Testis (tissue), 3 donors: ENCODE results near the gene SLC2A4. TPM values are rescaled to one million over a fixed set of nuclear protein-coding genes. Genes with fewer than 3 reads are reported as not detected.
A peak's percentile ranks its signal among the peaks of the same experiment; 100 is the strongest.

Experiments
- DNase-seq: peaks from one replicate; pipeline ENCODE4 v3.0.0-alpha.2; 2019
- H3K27ac ChIP-seq, 2 donors: fragments of 200-600 bp; sonication (generic); one replicate each; pipeline ENCODE4 v1.5.1; 2019
- H3K27me3 ChIP-seq: fragments of 200-600 bp; sonication (generic); one replicate; pipeline ENCODE4 v1.5.1; 2019
- H3K36me3 ChIP-seq: fragments of 200-600 bp; sonication (generic); one replicate; pipeline ENCODE4 v1.5.1; 2017; ENCODE audit warnings: low read depth; ENCODE audit errors: missing control alignments
- H3K4me1 ChIP-seq: fragments of 200-600 bp; sonication (generic); one replicate; pipeline ENCODE4 v1.5.1; 2019
- H3K4me3 ChIP-seq, 2 donors: fragments of 200-600 bp; sonication (generic); one replicate each; pipeline ENCODE4 v1.5.1; 2017 to 2019
- H3K9me3 ChIP-seq: fragments of 200-600 bp; sonication (generic); one replicate; pipeline ENCODE4 v1.5.1; 2017
- CTCF ChIP-seq, 3 experiments: fragments of 450-650 bp in 2 of 3; fragments of 200-600 bp in 1 of 3; sonication (generic) in 1 of 3; IDR thresholded peaks; one replicate each; pipeline ENCODE4 v1.5.1; 2016 to 2019; ENCODE audit warnings: antibody characterized with exemption in 3 of 3, mild to moderate bottlenecking in 2 of 3, moderate library complexity in 1 of 3
- POLR2A ChIP-seq: fragments of 450-650 bp; IDR thresholded peaks from one replicate; pipeline ENCODE4 v1.6.1; 2017; ENCODE audit warnings: antibody characterized with exemption, mild to moderate bottlenecking, moderate library complexity
- WGBS, 2 donors: methylation state at CpG; one replicate each; pipeline ENCODE4 v1.1.5; 2018; 5-methylcytosine and 5-hydroxymethylcytosine counted together
- intact Hi-C: fragments of 100-400 bp; cut with DNase I; formaldehyde crosslinking; loops from one replicate; pipeline ENCODE4 v1.15.1; 2023; ENCODE audit warnings: low total_unique reads
- polyA plus RNA-seq: library from polyadenylated mRNA; stranded (reverse); fragments of 350-450 nt; fragmentation: Illumina TruSeq; extraction: RNeasy Lipid Tissue Mini Kit (QIAGEN cat#74804); gene quantifications from one replicate; pipeline ENCODE4 v1.2.3, GENCODE V29; 2014; ENCODE audit warnings: low read depth, low replicate concordance; ENCODE audit not compliant: insufficient read depth
- total RNA-seq, 2 donors: library from RNA; depleted of rRNA; stranded (reverse); fragments of >200 nt; gene quantifications; one replicate each; pipeline ENCODE4 v1.2.3, GENCODE V29; 2016

Gene SLC2A4
- total and polyA plus RNA-seq, 3 donors from 2014 or later: 4.2 to 6.6 (median 4.7) TPM

GRCh38 chr17:7296189-7296861, 14.8 kb downstream of the SLC2A4 start:
- Histone ChIP-seq H3K4me1 (peaks cover 30% of the 10 kb centered on the region), H3K9me3 (no peaks in the 10 kb centered on the region), H3K4me3 (peak overlapping the region; percentile 24 to 29), H3K27me3 (no peaks in the 10 kb centered on the region), H3K36me3 (no peaks in the 10 kb centered on the region), H3K27ac (no peak overlapping the region)
- WGBS, 2 donors: 1 to 5% methylated on average over 19 to 51 of the region's 51 CpGs
- TF ChIP-seq POLR2A: no peak
- TF ChIP-seq CTCF (IDR thresholded peaks at IDR 0.05): peak; percentile 96 to 97 (median 96)
- intact Hi-C loops: no loop called here
- peak; percentile 87 for DNase-seq

GRCh38 chr17:7304179-7304578, 22.7 kb downstream of the SLC2A4 start:
- WGBS, 2 donors: 93 to 94% methylated on average over 7 of the region's 7 CpGs
- H3K4me3 ChIP-seq: no peak overlapping the region
- DNase-seq: no peak
- intact Hi-C loops: no loop called here
- no peak overlapping the region for H3K27ac ChIP-seq
- H3K36me3 ChIP-seq: no peaks in the 10 kb centered on the region
- H3K4me1 ChIP-seq: peaks cover 6% of the 10 kb centered on the region
- TF ChIP-seq CTCF (IDR thresholded peaks at IDR 0.05) (no peak), POLR2A (no peak)
- no peaks in the 10 kb centered on the region for H3K9me3 ChIP-seq
- H3K27me3 ChIP-seq: no peaks in the 10 kb centered on the region

- WGBS, 2 donors: 0 to 1% methylated on average over 54 to 64 of the region's 64 CpGs
- DNase-seq: peak; percentile 98
- Histone ChIP-seq H3K27me3 (no peaks in the 10 kb centered on the region), H3K4me1 (peaks cover 11% of the 10 kb centered on the region), H3K4me3 (peak within 1 kb of the TSS; percentile 88 to 99), H3K9me3 (no peaks in the 10 kb centered on the region), H3K27ac (peak within 1 kb of the TSS; percentile 92 to 97), H3K36me3 (no peaks in the 10 kb centered on the region)
- TF ChIP-seq CTCF (IDR thresholded peaks at IDR 0.05) (peak in 1 of 3 experiments; percentile 1), POLR2A (peak; percentile 88)
- intact Hi-C loops: no loop called here
Measured at GRCh38 chr17:7306911-7307685, 25.6 kb downstream of the SLC2A4 start, which contains the start of gene EIF5A. Gene EIF5A (plus strand): TSS chr17:7307628. CDS start chr17:7309636, 2,008 bp downstream.

- H3K27ac ChIP-seq: peak overlapping the region; percentile 92 to 97
- peak; percentile 50 for DNase-seq
- H3K4me1 ChIP-seq: peaks cover 11% of the 10 kb centered on the region
- no peaks in the 10 kb centered on the region for H3K9me3 ChIP-seq
- H3K36me3 ChIP-seq: no peaks in the 10 kb centered on the region
- intact Hi-C loops: no loop called here
- TF ChIP-seq CTCF (IDR thresholded peaks at IDR 0.05): no peak
- TF ChIP-seq POLR2A: no peak
- H3K27me3 ChIP-seq: no peaks in the 10 kb centered on the region
- WGBS, 2 donors: 1 to 2% methylated on average over 9 to 58 of the region's 104 CpGs
- peak overlapping the region; percentile 88 to 99 for H3K4me3 ChIP-seq
Measured at GRCh38 chr17:7307686-7308624, 26.4 kb downstream of the SLC2A4 start.
